Measurements from ENCODE around the gene PLEKHH2.

PLEKHH2 gene

GRCh38 chr2:43766006-43766405 is 128.9 kb downstream of the PLEKHH2 start:
- no peak for DNase-seq

- DNase-seq = peak; percentile 69
Observed at GRCh38 chr2:43773876-43774613, 137.0 kb downstream of the PLEKHH2 start, which contains the start of gene DYNC2LI1. Gene DYNC2LI1, plus strand, starts transcription at chr2:43774039. Its CDS starts 100 bp downstream, at chr2:43774139.

- DNase-seq = no peak
Observed at GRCh38 chr2:43774617-43775016, 137.6 kb downstream of the PLEKHH2 start.

- no peak for DNase-seq
Observed at GRCh38 chr2:43776324-43776723, 139.3 kb downstream of the PLEKHH2 start.

GRCh38 chr2:43777306-43777926 is 140.4 kb downstream of the PLEKHH2 start:
- no peak for DNase-seq

- no peak for DNase-seq
Observed at GRCh38 chr2:43778233-43778632, 141.2 kb downstream of the PLEKHH2 start.

- DNase-seq = no peak
Observed at GRCh38 chr2:43787895-43788294, 150.8 kb downstream of the PLEKHH2 start.

GRCh38 chr2:43788646-43789045 is 151.6 kb downstream of the PLEKHH2 start:
- DNase-seq = no peak

- DNase-seq = no peak
Observed at GRCh38 chr2:43790147-43790546, 153.1 kb downstream of the PLEKHH2 start.

GRCh38 chr2:43791035-43791765 is 154.1 kb downstream of the PLEKHH2 start:
- DNase-seq = no peak

GRCh38 chr2:43792653-43793052 is 155.6 kb downstream of the PLEKHH2 start:
- DNase-seq = no peak

GRCh38 chr2:43794956-43795355 is 157.9 kb downstream of the PLEKHH2 start:
- DNase-seq = no peak

- no peak for DNase-seq
Observed at GRCh38 chr2:43796206-43796605, 159.1 kb downstream of the PLEKHH2 start.

GRCh38 chr2:43798300-43798699 is 161.2 kb downstream of the PLEKHH2 start:
- DNase-seq = no peak

- DNase-seq = no peak
Observed at GRCh38 chr2:43800894-43801293, 163.8 kb downstream of the PLEKHH2 start.

GRCh38 chr2:43802135-43802534 is 165.1 kb downstream of the PLEKHH2 start:
- no peak for DNase-seq

- DNase-seq = no peak
Observed at GRCh38 chr2:43803113-43803512, 166.1 kb downstream of the PLEKHH2 start.

GRCh38 chr2:43806719-43807031 is 169.6 kb downstream of the PLEKHH2 start:
- DNase-seq = no peak

GRCh38 chr2:43810452-43810851 is 173.4 kb downstream of the PLEKHH2 start:
- no peak for DNase-seq

- no peak for DNase-seq
Observed at GRCh38 chr2:43810888-43811287, 173.8 kb downstream of the PLEKHH2 start.

- DNase-seq = no peak
Observed at GRCh38 chr2:43812006-43812405, 174.9 kb downstream of the PLEKHH2 start.

- no peak for DNase-seq
Observed at GRCh38 chr2:43812947-43813346, 175.9 kb downstream of the PLEKHH2 start.

- DNase-seq = no peak
Observed at GRCh38 chr2:43814711-43815110, 177.7 kb downstream of the PLEKHH2 start.
